Suppressor macrophage (primary cell): Measurements from ENCODE around the gene FBN2.
A peak's percentile ranks its signal among the peaks of the same experiment; 100 is the strongest.
"Not testable (repeated sequence)": the region's sequence is repeated elsewhere in the genome, so short reads cannot be mapped to it uniquely, and the experiment has no call there.

Source experiments
- DNase-seq, 4 experiments: peaks; one replicate each; pipeline ENCODE4 v3.0.0-alpha.2; 2020 to 2022

Gene FBN2

GRCh38 chr5:128478386-128479368, 59.4 kb downstream of the FBN2 start:
- DNase-seq = no peak

- no peak for DNase-seq
These were observed 60.1 kb downstream of the FBN2 start for GRCh38 chr5:128477944-128478343.

- no peak for DNase-seq
These were observed 62.4 kb downstream of the FBN2 start for GRCh38 chr5:128475693-128476092.

- DNase-seq = no peak
These were observed 65.1 kb downstream of the FBN2 start for GRCh38 chr5:128472919-128473318.

GRCh38 chr5:128472036-128472435, 66.0 kb downstream of the FBN2 start:
- DNase-seq = peak; percentile 10 to 64 (median 36)

- peak in 2 of 4 experiments; percentile 12 to 14 for DNase-seq
These were observed 67.4 kb downstream of the FBN2 start for GRCh38 chr5:128470663-128471062.

- no peak for DNase-seq
These were observed 68.1 kb downstream of the FBN2 start for GRCh38 chr5:128469912-128470311.

- no peak for DNase-seq
These were observed 71.1 kb downstream of the FBN2 start for GRCh38 chr5:128466980-128467379.

GRCh38 chr5:128466554-128466953, 71.5 kb downstream of the FBN2 start:
- DNase-seq = no peak

GRCh38 chr5:128464596-128464995, 73.4 kb downstream of the FBN2 start:
- no peak for DNase-seq

GRCh38 chr5:128462330-128462729, 75.7 kb downstream of the FBN2 start:
- no peak for DNase-seq

- DNase-seq = not testable (repeated sequence)
These were observed 80.7 kb downstream of the FBN2 start for GRCh38 chr5:128457147-128457915.

- DNase-seq = no peak
These were observed 82.1 kb downstream of the FBN2 start for GRCh38 chr5:128455841-128456361.

GRCh38 chr5:128453121-128453520, 84.9 kb downstream of the FBN2 start:
- DNase-seq = no peak

GRCh38 chr5:128447224-128447623, 90.8 kb downstream of the FBN2 start:
- DNase-seq = not testable (repeated sequence)

GRCh38 chr5:128441941-128442350, 96.1 kb downstream of the FBN2 start:
- no peak for DNase-seq

GRCh38 chr5:128441165-128441564, 96.9 kb downstream of the FBN2 start:
- no peak for DNase-seq

- DNase-seq = no peak
These were observed 101.3 kb downstream of the FBN2 start for GRCh38 chr5:128436749-128437188.

GRCh38 chr5:128435861-128436260, 102.2 kb downstream of the FBN2 start:
- DNase-seq = no peak

GRCh38 chr5:128434993-128435392, 103.1 kb downstream of the FBN2 start:
- no peak for DNase-seq

- peak; percentile 13 to 65 (median 42) for DNase-seq
These were observed 105.1 kb downstream of the FBN2 start for GRCh38 chr5:128432913-128433440.

GRCh38 chr5:128427921-128428320, 110.1 kb downstream of the FBN2 start:
- no peak for DNase-seq

GRCh38 chr5:128426090-128426534, 111.9 kb downstream of the FBN2 start:
- DNase-seq = no peak
